HepG2 (cell line): ENCODE data around the gene BCAS1. TPM values are rescaled to one million over a fixed set of nuclear protein-coding genes. Genes with fewer than 3 reads are reported as not detected.

Experiments used
- ATAC-seq: fragments of 200-7000 bp; cut with Tn5 transposase; 3 replicates; pipeline ENCODE4 v1.9.1; 2020; ENCODE audit warnings: mild to moderate bottlenecking, moderate library complexity
- BruUV-seq: library from RNA; stranded (reverse); fragments of 400-500 nt; replicated peaks from 2 replicates; lab custom pipeline; 2021; lab: Mats Ljungman, UMichigan
- CTCF ChIA-PET: fragments of 300-600 bp; formaldehyde crosslinking; extraction: SDS; loops from one replicate; lab custom pipeline; 2021; ENCODE audit warnings: low total read pairs, inconsistent platforms, low intra/inter-chr PET ratio; lab: Yijun Ruan, JAX
- POLR2A ChIA-PET: fragments of 350-600 bp; sonication (Branson Sonifier 250); formaldehyde crosslinking; loops from one replicate; lab custom pipeline; 2020; ENCODE audit warnings: antibody characterized with exemption, inconsistent platforms; lab: Yijun Ruan, JAX
- DNase-seq: peaks from one replicate; pipeline ENCODE4 v3.0.0-alpha.2; 2015; ENCODE audit warnings: low spot score
- FAIRE-seq: peaks from 3 replicates; lab custom pipeline; 2011; peaks lifted over from hg19 to GRCh38; lab: Jason Lieb, UNC
- H2AFZ ChIP-seq: one replicate; pipeline ENCODE4 v1.6.1; 2011; ENCODE audit warnings: low read length, inconsistent platforms
- H3K27ac ChIP-seq: fragments of 300-600 bp; 3 replicates; pipeline ENCODE4 v1.8.0; 2011; ENCODE audit warnings: mixed run types, mild to moderate bottlenecking, mixed read lengths, low read length, inconsistent platforms; ENCODE audit not compliant: insufficient read depth; ENCODE audit errors: extremely low read length
- H3K27me3 ChIP-seq, 2 experiments: fragments of 200-600 bp in 1 of 2; 2 replicates in 1 of 2; 3 replicates in 1 of 2; pipeline versions ENCODE4 v1.6.0 to v1.8.0; 2011; ENCODE audit warnings: low read length in 2 of 2, mild to moderate bottlenecking in 2 of 2, moderate library complexity in 2 of 2, inconsistent platforms in 1 of 2; ENCODE audit not compliant: insufficient read depth in 2 of 2, control insufficient read depth in 1 of 2
- H3K36me3 ChIP-seq, 2 experiments: fragments of 200-600 bp in 1 of 2; replicated peaks in 1 of 2; 2 replicates in 1 of 2; 3 replicates in 1 of 2; pipeline versions ENCODE4 v1.5.1 to v1.8.0; 2011; ENCODE audit warnings: low read length in 2 of 2, inconsistent platforms in 1 of 2; ENCODE audit not compliant: insufficient read depth in 2 of 2, control insufficient read depth in 1 of 2
- H3K4me1 ChIP-seq: 2 replicates; pipeline ENCODE4 v1.5.1; 2012; ENCODE audit warnings: low read length, inconsistent platforms; ENCODE audit not compliant: insufficient read depth
- H3K4me2 ChIP-seq: 2 replicates; pipeline ENCODE4 v1.6.0; 2011; ENCODE audit warnings: low read depth, low read length, inconsistent platforms
- H3K4me3 ChIP-seq, 3 experiments: fragments of 200-600 bp in 1 of 3; sonication (generic), shearing (Covaris generic) in 1 of 3; replicated peaks in 1 of 3; 2 replicates each; pipeline ENCODE4 v1.5.1; 2011 to 2016; ENCODE audit warnings: low read length in 3 of 3, inconsistent platforms in 2 of 3, low read depth in 2 of 3, mild to moderate bottlenecking in 2 of 3, control low read depth in 1 of 3, mixed read lengths in 1 of 3; ENCODE audit not compliant: insufficient read depth in 1 of 3
- H3K79me2 ChIP-seq: one replicate; pipeline ENCODE4 v1.6.1; 2011; ENCODE audit warnings: low read length, inconsistent platforms; ENCODE audit not compliant: insufficient read depth
- H3K9ac ChIP-seq: 2 replicates; pipeline ENCODE4 v1.6.0; 2011; ENCODE audit warnings: mild to moderate bottlenecking, low read depth, low read length, inconsistent platforms; ENCODE audit not compliant: insufficient read depth
- H3K9me3 ChIP-seq: 2 replicates; pipeline ENCODE4 v1.5.1; 2012; ENCODE audit warnings: mild to moderate bottlenecking, low read length
- H4K20me1 ChIP-seq: 2 replicates; pipeline ENCODE4 v1.6.0; 2011; ENCODE audit warnings: inconsistent platforms, mild to moderate bottlenecking, low read length, moderate library complexity; ENCODE audit not compliant: insufficient read depth
- ELF1 ChIP-seq: sonication (generic); formaldehyde crosslinking; IDR thresholded peaks from 2 replicates; pipeline ENCODE4 v1.4.0; 2020; ENCODE audit warnings: missing genetic modification reagents
- HDAC6 ChIP-seq: fragments of 200-600 bp; sonication (generic); IDR thresholded peaks from 2 replicates; pipeline ENCODE4 v1.7.0; 2017; ENCODE audit warnings: mild to moderate bottlenecking, antibody characterized with exemption, low read length, low read depth
- PRDM10 ChIP-seq: sonication (generic); formaldehyde crosslinking; IDR thresholded peaks from 2 replicates; pipeline ENCODE4 v1.4.0; 2020; ENCODE audit warnings: low read depth, missing genetic modification reagents
- YY1 ChIP-seq: IDR thresholded peaks from 2 replicates; pipeline ENCODE4 v1.6.1; 2011; ENCODE audit warnings: low read length, low read depth, moderate library complexity, mild to moderate bottlenecking; ENCODE audit not compliant: insufficient read depth, insufficient replicate concordance
- ZFX ChIP-seq: sonication (generic); formaldehyde crosslinking; IDR thresholded peaks from 2 replicates; pipeline ENCODE4 v1.4.0; 2020; ENCODE audit warnings: mild to moderate bottlenecking, low read depth, missing genetic modification reagents, moderate library complexity
- ZMYM2 ChIP-seq: sonication (generic); formaldehyde crosslinking; IDR thresholded peaks from 2 replicates; pipeline ENCODE4 v1.8.0; 2022; ENCODE audit warnings: mild to moderate bottlenecking, missing genetic modification reagents
- ZNF12 ChIP-seq: sonication (generic); formaldehyde crosslinking; IDR thresholded peaks from 2 replicates; pipeline ENCODE4 v1.5.0; 2020; ENCODE audit warnings: missing genetic modification reagents
- ZNF264 ChIP-seq: sonication (generic); formaldehyde crosslinking; IDR thresholded peaks from 2 replicates; pipeline ENCODE4 v1.4.0; 2020; ENCODE audit warnings: missing genetic modification reagents
- WGBS: methylation state at CpG from one replicate; pipeline ENCODE4 v1.1.6; 2017; ENCODE audit warnings: low lambda C conversion rate; 5-methylcytosine and 5-hydroxymethylcytosine counted together
- in situ Hi-C: cut with HindIII; loops from 2 replicates; pipeline ENCODE4 v1.10.0; 2017; ENCODE audit warnings: low pct_unique_long_range_greater_than_20kb; ENCODE audit not compliant: extremely low pct_ligation_motif_present
- intact Hi-C: fragments of 100-400 bp; cut with micrococcal nuclease; formaldehyde crosslinking; loops from one replicate; pipeline ENCODE4 v1.10.0; 2022; ENCODE audit not compliant: unreplicated experiment
- polyA plus RNA-seq, 8 experiments: library from polyadenylated mRNA; depleted of rRNA in 3 of 8; stranded (reverse) in 7 of 8; unstranded in 1 of 8; fragments of >200 nt; fragmentation: Illumina TruSeq in 4 of 8; extraction: Trizol in 4 of 8; gene quantifications; 2 replicates each; pipeline versions ENCODE4 v1.2.1 to v1.2.3, GENCODE V29; 2011 to 2016; ENCODE audit warnings: low read depth in 4 of 8, missing spikeins in 1 of 8, mixed read lengths in 1 of 8; ENCODE audit not compliant: insufficient read depth in 1 of 8
- total RNA-seq, 5 experiments: library from RNA; depleted of rRNA; stranded (reverse); fragments of >200 nt; fragmentation: Illumina TruSeq; extraction: Trizol; gene quantifications; 2 replicates each; pipeline ENCODE4 v1.2.3, GENCODE V29; 2016; ENCODE audit warnings: low read depth in 1 of 5

The BCAS1 gene
- total and polyA plus RNA-seq, 2 of the 13 experiments (the other 11 are each of a cell fraction or from before 2014, with no cell fraction given), result 0.55 to 0.91 TPM

GRCh38 chr20:53957451-53958172 lies 112.8 kb downstream of the BCAS1 start (continued):
- TF ChIP-seq YY1, result no peak
- no peak for TF ChIP-seq ZFX (CRISPR knock-in tag)
- TF ChIP-seq ZMYM2, result no peak
- TF ChIP-seq PRDM10 (CRISPR knock-in tag), result no peak

- no peak overlapping the region for H3K4me3 ChIP-seq
- no peaks in the 10 kb centered on the region for H3K36me3 ChIP-seq
- 87% methylated on average over 4 of the region's 4 CpGs for WGBS
- in situ Hi-C loops (no loop called here), intact Hi-C loops (no loop called here)
- ATAC-seq (no peak), DNase-seq (no peak), FAIRE-seq (no peak)
- H3K9ac ChIP-seq, result no peak overlapping the region
- H4K20me1 ChIP-seq, result no peaks in the 10 kb centered on the region
- H2AFZ ChIP-seq, result no peak overlapping the region
- POLR2A ChIA-PET, result no interaction called here
- CTCF ChIA-PET, result no interaction called here
- H3K4me2 ChIP-seq, result no peak overlapping the region
- H3K27ac ChIP-seq, result no peak overlapping the region
- peaks cover 8% of the 10 kb centered on the region; the same call in 1 of the 2 replicates for H3K9me3 ChIP-seq
- TF ChIP-seq ZNF12 (CRISPR knock-in tag) (peak; percentile 86), ELF1 (CRISPR knock-in tag) (no peak), ZNF264 (CRISPR knock-in tag) (peak; percentile 99), HDAC6 (no peak)
- peaks cover 44% of the 10 kb centered on the region for H3K4me1 ChIP-seq
- no peaks in the 10 kb centered on the region for H3K79me2 ChIP-seq
- BruUV-seq, result no TSS peak
- no peaks in the 10 kb centered on the region for H3K27me3 ChIP-seq
Measured at GRCh38 chr20:53956013-53956715, 114.2 kb downstream of the BCAS1 start.
